GM12875 (cell line): Measurements from ENCODE around the gene BEGAIN.

ENCODE experiments used
- H3K4me3 ChIP-seq: one replicate; pipeline ENCODE4 v1.5.1; 2011; ENCODE audit warnings: low read depth, low read length, control low read depth
- CTCF ChIP-seq: IDR thresholded peaks from 2 replicates; pipeline ENCODE4 v1.5.1; 2011; ENCODE audit warnings: low read depth, mild to moderate bottlenecking, control low read depth, inconsistent platforms, low read length, moderate library complexity, borderline replicate concordance; ENCODE audit not compliant: insufficient read depth

BEGAIN gene

GRCh38 chr14:100628225-100628624, 41.0 kb upstream of the BEGAIN start:
- TF ChIP-seq CTCF = no peak
- H3K4me3 ChIP-seq = no peak overlapping the region

DNA sequence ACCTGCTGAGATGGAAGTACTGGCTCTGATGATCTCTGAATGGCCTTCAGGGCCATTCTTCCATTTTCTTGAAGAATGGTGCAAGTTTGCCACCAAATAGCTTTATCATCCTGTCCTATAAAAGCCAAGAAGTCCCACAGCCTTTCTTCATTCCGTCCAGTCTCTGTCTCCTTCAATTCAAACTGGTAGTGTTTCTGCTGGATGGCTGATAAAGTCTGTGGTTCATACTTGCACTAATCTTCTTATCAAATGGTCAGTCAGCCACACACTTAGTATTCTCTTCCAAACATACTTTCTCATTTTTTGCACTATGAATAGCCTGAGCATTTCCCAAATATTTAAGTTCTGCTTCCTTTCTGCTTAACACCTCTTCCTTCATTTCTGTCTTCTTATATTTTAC, 39.4 kb upstream of the BEGAIN start:
- TF ChIP-seq CTCF = no peak
- no peak overlapping the region for H3K4me3 ChIP-seq

- no peak for TF ChIP-seq CTCF
- H3K4me3 ChIP-seq = no peak overlapping the region
Observed at GRCh38 chr14:100623961-100624360, 36.7 kb upstream of the BEGAIN start.

- no peak overlapping the region for H3K4me3 ChIP-seq
- TF ChIP-seq CTCF = no peak
Observed at GRCh38 chr14:100623557-100623956, 36.3 kb upstream of the BEGAIN start.

- no peak overlapping the region for H3K4me3 ChIP-seq
- no peak for TF ChIP-seq CTCF
Observed at GRCh38 chr14:100622708-100623485, 35.7 kb upstream of the BEGAIN start.

GRCh38 chr14:100622224-100622623, 35.0 kb upstream of the BEGAIN start:
- TF ChIP-seq CTCF = no peak
- H3K4me3 ChIP-seq = no peak overlapping the region

GRCh38 chr14:100621806-100622205, 34.6 kb upstream of the BEGAIN start:
- no peak for TF ChIP-seq CTCF
- no peak overlapping the region for H3K4me3 ChIP-seq
